BLaER1 treated with 17β-estradiol and CSF1 and Interleukin-3, amounts not matched to agents 10 nM and 100 nM (cell line): Measurements from ENCODE around the gene RNU1-3.
"Not testable (repeated sequence)": the region's sequence is repeated elsewhere in the genome, so short reads cannot be mapped to it uniquely, and the experiment has no call there.

Experiments used
- H3K27ac ChIP-seq, 11 experiments: shearing (Covaris generic); formaldehyde crosslinking; 2 replicates each; pipeline ENCODE4 v1.8.1; 2022
- H3K27me3 ChIP-seq, 11 experiments: shearing (Covaris generic); formaldehyde crosslinking; 2 replicates each; pipeline ENCODE4 v1.8.1; 2022
- H3K36me3 ChIP-seq, 11 experiments: shearing (Covaris generic); formaldehyde crosslinking; 2 replicates each; pipeline ENCODE4 v1.8.1; 2022
- H3K4me1 ChIP-seq, 10 experiments: shearing (Covaris generic); formaldehyde crosslinking; 2 replicates each; pipeline ENCODE4 v1.8.1; 2022
- H3K4me2 ChIP-seq, 11 experiments: shearing (Covaris generic); formaldehyde crosslinking; 2 replicates each; pipeline ENCODE4 v1.8.1; 2022
- H3K4me3 ChIP-seq, 10 experiments: shearing (Covaris generic); formaldehyde crosslinking; 2 replicates each; pipeline ENCODE4 v1.8.1; 2022
- H3K9ac ChIP-seq, 11 experiments: shearing (Covaris generic); formaldehyde crosslinking; 2 replicates each; pipeline ENCODE4 v1.8.1; 2022
- H3K9me3 ChIP-seq, 11 experiments: shearing (Covaris generic); formaldehyde crosslinking; replicated peaks in 1 of 11; 2 replicates each; pipeline ENCODE4 v1.8.1; 2022
- H4K20me1 ChIP-seq, 11 experiments: shearing (Covaris generic); formaldehyde crosslinking; 2 replicates each; pipeline ENCODE4 v1.8.1; 2022

RNU1-3 gene

GRCh38 chr1:16666502-16667413, at the start of gene RNU1-3:
Gene RNU1-3, minus strand, starts transcription at chr1:16666948.
- not testable (repeated sequence) for H3K9ac ChIP-seq, H3K9me3 ChIP-seq, H3K27ac ChIP-seq, H3K4me2 ChIP-seq, H3K4me3 ChIP-seq, H3K4me1 ChIP-seq, H4K20me1 ChIP-seq, H3K27me3 ChIP-seq, H3K36me3 ChIP-seq

- H3K27ac ChIP-seq, H3K4me1 ChIP-seq, H3K9me3 ChIP-seq, H3K9ac ChIP-seq, H3K4me2 ChIP-seq, H3K4me3 ChIP-seq, H3K36me3 ChIP-seq: not testable (repeated sequence)
- H3K27me3 ChIP-seq: peaks cover 0 to 22% (median 13%) of the 10 kb centered on the region in 11 experiments; a peak in 17 of 22 replicates
- peaks cover 0 to 19% (median 0%) of the 10 kb centered on the region in 11 experiments; a peak in 5 of 22 replicates for H4K20me1 ChIP-seq
Observed at GRCh38 chr1:16713480-16713879, 46.7 kb upstream of the RNU1-3 start.

- not testable (repeated sequence) for H3K9ac ChIP-seq, H3K9me3 ChIP-seq, H3K36me3 ChIP-seq, H3K4me2 ChIP-seq, H3K4me1 ChIP-seq, H3K27ac ChIP-seq, H3K4me3 ChIP-seq
- peaks cover 0 to 15% (median 0%) of the 10 kb centered on the region in 11 experiments; a peak in 5 of 22 replicates for H4K20me1 ChIP-seq
- peaks cover 2 to 19% (median 14%) of the 10 kb centered on the region in 11 experiments; a peak in 17 of 22 replicates for H3K27me3 ChIP-seq
Observed at GRCh38 chr1:16712984-16713383, 46.2 kb upstream of the RNU1-3 start.

GRCh38 chr1:16712582-16712981, 45.8 kb upstream of the RNU1-3 start:
- not testable (repeated sequence) for H3K4me3 ChIP-seq, H3K4me1 ChIP-seq, H3K36me3 ChIP-seq, H3K9me3 ChIP-seq, H3K4me2 ChIP-seq, H3K9ac ChIP-seq, H3K27ac ChIP-seq
- H4K20me1 ChIP-seq: peaks cover 0 to 13% (median 0%) of the 10 kb centered on the region in 11 experiments; a peak in 5 of 22 replicates
- peaks cover 5 to 19% (median 11%) of the 10 kb centered on the region in 11 experiments; a peak in 17 of 22 replicates for H3K27me3 ChIP-seq

- not testable (repeated sequence) for H3K9me3 ChIP-seq, H3K27ac ChIP-seq, H4K20me1 ChIP-seq, H3K9ac ChIP-seq, H3K4me1 ChIP-seq, H3K4me3 ChIP-seq, H3K36me3 ChIP-seq, H3K4me2 ChIP-seq
- peaks cover 5 to 17% (median 10%) of the 10 kb centered on the region in 11 experiments; a peak in 17 of 22 replicates for H3K27me3 ChIP-seq
Observed at GRCh38 chr1:16712131-16712530, 45.4 kb upstream of the RNU1-3 start.

- H3K4me3 ChIP-seq, H3K27ac ChIP-seq, H3K4me1 ChIP-seq, H3K4me2 ChIP-seq, H4K20me1 ChIP-seq, H3K9ac ChIP-seq, H3K9me3 ChIP-seq, H3K36me3 ChIP-seq: not testable (repeated sequence)
- peaks cover 0 to 10% (median 4%) of the 10 kb centered on the region in 11 experiments; a peak in 13 of 22 replicates for H3K27me3 ChIP-seq
Observed at GRCh38 chr1:16710618-16711017, 43.9 kb upstream of the RNU1-3 start.

GRCh38 chr1:16709659-16710087, 42.9 kb upstream of the RNU1-3 start:
- not testable (repeated sequence) for H3K9me3 ChIP-seq, H4K20me1 ChIP-seq, H3K27ac ChIP-seq, H3K4me1 ChIP-seq, H3K4me3 ChIP-seq, H3K4me2 ChIP-seq, H3K9ac ChIP-seq, H3K36me3 ChIP-seq
- H3K27me3 ChIP-seq: peaks cover 0 to 10% (median 4%) of the 10 kb centered on the region in 11 experiments; a peak in 13 of 22 replicates

GRCh38 chr1:16708704-16709103, 42.0 kb upstream of the RNU1-3 start:
- H3K36me3 ChIP-seq, H3K4me2 ChIP-seq, H3K4me1 ChIP-seq, H3K9me3 ChIP-seq, H3K4me3 ChIP-seq, H3K9ac ChIP-seq, H3K27ac ChIP-seq, H4K20me1 ChIP-seq: not testable (repeated sequence)
- peaks cover 0 to 10% (median 4%) of the 10 kb centered on the region in 11 experiments; a peak in 13 of 22 replicates for H3K27me3 ChIP-seq

- H3K4me1 ChIP-seq, H3K27ac ChIP-seq, H3K9me3 ChIP-seq, H4K20me1 ChIP-seq, H3K9ac ChIP-seq, H3K36me3 ChIP-seq: not testable (repeated sequence)
- Histone ChIP-seq H3K27me3 (peaks cover 0 to 10% (median 4%) of the 10 kb centered on the region in 11 experiments; a peak in 14 of 22 replicates), H3K4me2 (peak overlapping the region in 6 of 11 experiments; percentile 29 to 60 (median 38); a peak in 6 of 22 replicates), H3K4me3 (peak overlapping the region in 1 of 10 experiments; percentile 50; a peak in 3 of 20 replicates)
Observed at GRCh38 chr1:16707130-16708093, 40.7 kb upstream of the RNU1-3 start.

- H4K20me1 ChIP-seq, H3K4me1 ChIP-seq, H3K27ac ChIP-seq: not testable (repeated sequence)
Observed at GRCh38 chr1:16706302-16706701, 39.6 kb upstream of the RNU1-3 start.

GRCh38 chr1:16704502-16705100, 37.9 kb upstream of the RNU1-3 start:
- not testable (repeated sequence) for H3K9me3 ChIP-seq, H3K36me3 ChIP-seq, H3K4me1 ChIP-seq, H3K4me3 ChIP-seq, H3K4me2 ChIP-seq, H4K20me1 ChIP-seq, H3K27ac ChIP-seq, H3K9ac ChIP-seq
- peaks cover 5 to 20% (median 9%) of the 10 kb centered on the region in 11 experiments for H3K27me3 ChIP-seq

More at GRCh38 chr1:16706302-16706701, 39.6 kb upstream of the RNU1-3 start:
- peaks cover 0 to 12% (median 4%) of the 10 kb centered on the region in 11 experiments; a peak in 14 of 22 replicates for H3K27me3 ChIP-seq
- not testable (repeated sequence) for H3K4me2 ChIP-seq, H3K9me3 ChIP-seq, H3K9ac ChIP-seq, H3K36me3 ChIP-seq, H3K4me3 ChIP-seq

GRCh38 chr1:16704076-16704475, 37.3 kb upstream of the RNU1-3 start:
- H3K9ac ChIP-seq, H3K36me3 ChIP-seq, H3K27ac ChIP-seq, H3K4me3 ChIP-seq, H3K4me2 ChIP-seq, H3K4me1 ChIP-seq, H4K20me1 ChIP-seq, H3K9me3 ChIP-seq: not testable (repeated sequence)
- H3K27me3 ChIP-seq: peaks cover 9 to 25% (median 13%) of the 10 kb centered on the region in 11 experiments

GRCh38 chr1:16703602-16704001, 36.9 kb upstream of the RNU1-3 start:
- H3K36me3 ChIP-seq, H3K4me1 ChIP-seq, H4K20me1 ChIP-seq, H3K4me2 ChIP-seq, H3K4me3 ChIP-seq, H3K9ac ChIP-seq, H3K9me3 ChIP-seq, H3K27ac ChIP-seq: not testable (repeated sequence)
- H3K27me3 ChIP-seq: peaks cover 9 to 25% (median 13%) of the 10 kb centered on the region in 11 experiments
